Esophagus muscularis mucosa (tissue), 3 donors: Measurements from ENCODE around the gene HHIPL1.

Experiments used
- CTCF ChIP-seq, 3 experiments: fragments of 200-600 bp in 2 of 3; fragments of 450-650 bp in 1 of 3; sonication (generic) in 2 of 3; IDR thresholded peaks; one replicate each; pipeline ENCODE4 v1.5.1; 2017 to 2019; ENCODE audit warnings: antibody characterized with exemption in 3 of 3, mild to moderate bottlenecking in 2 of 3, moderate library complexity in 1 of 3
- POLR2A ChIP-seq: fragments of 450-650 bp; IDR thresholded peaks from one replicate; pipeline ENCODE4 v1.6.1; 2017; ENCODE audit warnings: antibody characterized with exemption, moderate library complexity, mild to moderate bottlenecking, low read depth
- POLR2AphosphoS5 ChIP-seq, 2 donors: sonication (generic); formaldehyde crosslinking; IDR thresholded peaks; one replicate each; pipeline ENCODE4 v1.6.1; 2017; ENCODE audit warnings: antibody characterized with exemption in 2 of 2

GRCh38 chr14:99701260-99701659 lies 56.3 kb downstream of the HHIPL1 start:
- TF ChIP-seq CTCF (IDR thresholded peaks at IDR 0.05) (no peak), POLR2A (no peak), POLR2AphosphoS5 (IDR thresholded peaks at IDR 0.05) (no peak)
